H9 (cell line): ENCODE results near the gene ETV6. TPM values are rescaled to one million over a fixed set of nuclear protein-coding genes. Genes with fewer than 3 reads are reported as not detected.

Experiments used
- DNase-seq: peaks from one replicate; pipeline ENCODE4 v3.0.0-alpha.2; 2017
- H2AFZ ChIP-seq: one replicate; pipeline ENCODE4 v1.6.1; 2013; ENCODE audit warnings: mild to moderate bottlenecking, low read length, control low read depth, moderate library complexity
- H2AK5ac ChIP-seq: 2 replicates; pipeline ENCODE4 v1.6.1; 2013; ENCODE audit warnings: low read length, control low read depth, mixed read lengths; ENCODE audit not compliant: insufficient read length
- H2BK120ac ChIP-seq: one replicate; pipeline ENCODE4 v1.6.1; 2013; ENCODE audit warnings: low read depth, mild to moderate bottlenecking, low read length, control low read depth, inconsistent platforms; ENCODE audit not compliant: poor library complexity, severe bottlenecking
- H2BK12ac ChIP-seq: 2 replicates; pipeline ENCODE4 v1.6.1; 2013; ENCODE audit warnings: low read length, control low read depth, mixed read lengths, low read depth; ENCODE audit not compliant: insufficient read length
- H2BK15ac ChIP-seq: 2 replicates; pipeline ENCODE4 v1.6.1; 2013; ENCODE audit warnings: low read depth, low read length, control low read depth
- H2BK20ac ChIP-seq: one replicate; pipeline ENCODE4 v1.6.1; 2013; ENCODE audit warnings: low read depth, mild to moderate bottlenecking, low read length, control low read depth, inconsistent platforms; ENCODE audit not compliant: poor library complexity, severe bottlenecking
- H2BK5ac ChIP-seq: 2 replicates; pipeline ENCODE4 v1.6.1; 2013; ENCODE audit warnings: low read length, control low read depth, mixed read lengths; ENCODE audit not compliant: insufficient read length
- H3K14ac ChIP-seq: 2 replicates; pipeline ENCODE4 v1.6.1; 2013; ENCODE audit warnings: low read length, control low read depth; ENCODE audit not compliant: insufficient read depth
- H3K18ac ChIP-seq: 2 replicates; pipeline ENCODE4 v1.6.1; 2013; ENCODE audit warnings: low read depth, mild to moderate bottlenecking, mixed read lengths, low read length, control low read depth; ENCODE audit not compliant: insufficient read length
- H3K23ac ChIP-seq: 2 replicates; pipeline ENCODE4 v1.6.1; 2013; ENCODE audit warnings: low read length, control low read depth, mixed read lengths, low read depth; ENCODE audit not compliant: insufficient read length
- H3K23me2 ChIP-seq: 2 replicates; pipeline ENCODE4 v1.6.1; 2013; ENCODE audit warnings: low read depth, mild to moderate bottlenecking, mixed read lengths, low read length, control low read depth; ENCODE audit not compliant: insufficient read length, poor library complexity, severe bottlenecking
- H3K27ac ChIP-seq: 2 replicates; pipeline ENCODE4 v1.5.1; 2013; ENCODE audit warnings: low read length, control low read depth, mixed read lengths, low read depth; ENCODE audit not compliant: insufficient read length
- H3K27me3 ChIP-seq: 2 replicates; pipeline ENCODE4 v1.6.1; 2013; ENCODE audit warnings: low read length, control low read depth, inconsistent platforms; ENCODE audit not compliant: insufficient read depth
- H3K4ac ChIP-seq: 2 replicates; pipeline ENCODE4 v1.6.1; 2013; ENCODE audit warnings: low read depth, mild to moderate bottlenecking, control low read depth, inconsistent platforms, low read length, moderate library complexity
- H3K4me1 ChIP-seq: 2 replicates; pipeline ENCODE4 v1.6.1; 2013; ENCODE audit warnings: low read length, control low read depth, inconsistent platforms; ENCODE audit not compliant: insufficient read depth
- H3K4me2 ChIP-seq: 2 replicates; pipeline ENCODE4 v1.6.1; 2013; ENCODE audit warnings: low read length, control low read depth, mixed read lengths; ENCODE audit not compliant: insufficient read length, insufficient read depth
- H3K56ac ChIP-seq: 2 replicates; pipeline ENCODE4 v1.6.1; 2013; ENCODE audit warnings: low read depth, mild to moderate bottlenecking, mixed read lengths, low read length, control low read depth; ENCODE audit not compliant: insufficient read length
- H3K79me1 ChIP-seq: 2 replicates; pipeline ENCODE4 v1.6.1; 2013; ENCODE audit warnings: low read depth, mild to moderate bottlenecking, moderate library complexity, low read length, control low read depth, inconsistent platforms; ENCODE audit not compliant: insufficient read depth, poor library complexity, severe bottlenecking
- H3K79me2 ChIP-seq: 2 replicates; pipeline ENCODE4 v1.6.1; 2013; ENCODE audit warnings: low read length, control low read depth, inconsistent platforms; ENCODE audit not compliant: insufficient read depth
- H3K9ac ChIP-seq: 2 replicates; pipeline ENCODE4 v1.6.1; 2013; ENCODE audit warnings: low read length, control low read depth, mixed read lengths; ENCODE audit not compliant: insufficient read length; ENCODE audit errors: extremely low read depth
- H3K9me3 ChIP-seq: one replicate; pipeline ENCODE4 v1.6.1; 2013; ENCODE audit warnings: low read depth, low read length, inconsistent platforms; ENCODE audit not compliant: control insufficient read depth
- H3T11ph ChIP-seq: one replicate; pipeline ENCODE4 v1.6.1; 2013; ENCODE audit warnings: mild to moderate bottlenecking, low read length, control low read depth, inconsistent platforms
- H4K20me1 ChIP-seq: one replicate; pipeline ENCODE4 v1.6.1; 2013; ENCODE audit not compliant: control insufficient read depth, insufficient read length, insufficient read depth
- H4K5ac ChIP-seq: 2 replicates; pipeline ENCODE4 v1.6.1; 2013; ENCODE audit warnings: low read depth, mild to moderate bottlenecking, mixed read lengths, low read length, control low read depth; ENCODE audit not compliant: insufficient read length
- H4K8ac ChIP-seq: replicated peaks from 2 replicates; pipeline ENCODE4 v1.6.1; 2013; ENCODE audit warnings: low read length, control low read depth, mixed read lengths, low read depth; ENCODE audit not compliant: insufficient read length
- H4K91ac ChIP-seq: 2 replicates; pipeline ENCODE4 v1.6.1; 2013; ENCODE audit warnings: low read depth, mild to moderate bottlenecking, moderate library complexity, mixed read lengths, low read length, control low read depth; ENCODE audit not compliant: insufficient read length
- H3K27ac Mint-ChIP-seq, 3 experiments: 2 replicates in 2 of 3; 3 replicates in 1 of 3; pipeline ENCODE4 v1.8.0; 2020 to 2021; ENCODE audit warnings: mixed read lengths in 3 of 3, mild to moderate bottlenecking in 1 of 3, moderate library complexity in 1 of 3
- H3K27me3 Mint-ChIP-seq: 2 replicates; pipeline ENCODE4 v1.8.0; 2021; ENCODE audit warnings: low read depth, mild to moderate bottlenecking, moderate library complexity, mixed read lengths
- H3K36me3 Mint-ChIP-seq, 3 experiments: 2 replicates in 2 of 3; 3 replicates in 1 of 3; pipeline ENCODE4 v1.8.0; 2020 to 2021; ENCODE audit warnings: low read depth in 3 of 3, mixed read lengths in 3 of 3; ENCODE audit not compliant: insufficient read depth in 1 of 3
- H3K4me1 Mint-ChIP-seq, 2 experiments: 2 replicates each; pipeline ENCODE4 v1.8.0; 2020; ENCODE audit warnings: mixed read lengths in 2 of 2
- H3K4me3 Mint-ChIP-seq, 2 experiments: 2 replicates in 1 of 2; 3 replicates in 1 of 2; pipeline ENCODE4 v1.8.0; 2020 to 2021; ENCODE audit warnings: mild to moderate bottlenecking in 2 of 2, mixed read lengths in 2 of 2, moderate library complexity in 1 of 2
- H3K9me3 Mint-ChIP-seq, 2 experiments: 2 replicates in 1 of 2; 3 replicates in 1 of 2; pipeline ENCODE4 v1.8.0; 2020; ENCODE audit warnings: mild to moderate bottlenecking in 2 of 2, mixed read lengths in 2 of 2, moderate library complexity in 1 of 2
- WGBS: extraction: QIAGEN DNeasy Blood & Tissue Kit; methylation state at CpG from one replicate; pipeline ENCODE4 v1.1.7; 2013; ENCODE audit warnings: missing lambda C conversion rate, low lambda C conversion rate, mixed read lengths; ENCODE audit not compliant: insufficient read length; ENCODE audit errors: extremely low coverage; 5-methylcytosine and 5-hydroxymethylcytosine counted together
- total RNA-seq: library from RNA; stranded (reverse); gene quantifications from 2 replicates; pipeline ENCODE4 v1.2.1, GENCODE V29; 2021
- TF ChIP-seq, protein P1 (sequence below): fragments of 200-600 bp; sonication (generic); conservative IDR thresholded peaks from 3 replicates; pipeline ENCODE4 v1.8.0; 2021; ENCODE audit warnings: antibody characterized with exemption, mild to moderate bottlenecking

The ETV6 gene
- total RNA-seq, 1 experiment from 2014 or later, result 28.7 TPM

DNA sequence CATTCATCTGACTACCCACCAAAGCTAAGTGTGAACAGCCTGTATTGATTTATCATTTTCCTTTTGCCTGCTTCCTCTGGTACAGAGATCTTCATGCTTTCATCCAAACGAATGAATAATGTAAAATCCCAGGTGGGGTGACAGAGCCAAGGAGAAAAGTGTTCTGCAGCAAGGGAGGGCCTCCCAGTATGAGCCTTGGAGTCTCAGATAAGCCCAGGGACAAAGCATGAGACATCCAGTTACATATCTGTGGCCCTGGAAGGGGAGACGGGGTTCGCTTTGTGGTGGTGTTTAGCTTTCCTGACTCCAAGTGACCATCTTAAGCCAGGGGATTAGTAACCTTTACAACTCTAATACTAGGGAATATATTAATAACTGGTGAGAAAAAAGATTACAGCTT lies 177.1 kb downstream of the ETV6 start:
- no CpG with 5 or more reads among the region's 3 CpGs for WGBS
- TF ChIP-seq, protein P1, sequence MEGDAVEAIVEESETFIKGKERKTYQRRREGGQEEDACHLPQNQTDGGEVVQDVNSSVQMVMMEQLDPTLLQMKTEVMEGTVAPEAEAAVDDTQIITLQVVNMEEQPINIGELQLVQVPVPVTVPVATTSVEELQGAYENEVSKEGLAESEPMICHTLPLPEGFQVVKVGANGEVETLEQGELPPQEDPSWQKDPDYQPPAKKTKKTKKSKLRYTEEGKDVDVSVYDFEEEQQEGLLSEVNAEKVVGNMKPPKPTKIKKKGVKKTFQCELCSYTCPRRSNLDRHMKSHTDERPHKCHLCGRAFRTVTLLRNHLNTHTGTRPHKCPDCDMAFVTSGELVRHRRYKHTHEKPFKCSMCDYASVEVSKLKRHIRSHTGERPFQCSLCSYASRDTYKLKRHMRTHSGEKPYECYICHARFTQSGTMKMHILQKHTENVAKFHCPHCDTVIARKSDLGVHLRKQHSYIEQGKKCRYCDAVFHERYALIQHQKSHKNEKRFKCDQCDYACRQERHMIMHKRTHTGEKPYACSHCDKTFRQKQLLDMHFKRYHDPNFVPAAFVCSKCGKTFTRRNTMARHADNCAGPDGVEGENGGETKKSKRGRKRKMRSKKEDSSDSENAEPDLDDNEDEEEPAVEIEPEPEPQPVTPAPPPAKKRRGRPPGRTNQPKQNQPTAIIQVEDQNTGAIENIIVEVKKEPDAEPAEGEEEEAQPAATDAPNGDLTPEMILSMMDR, result no peak
- Histone ChIP-seq H3K56ac (no peak overlapping the region), H4K91ac (no peak overlapping the region), H3K4me2 (no peak overlapping the region), H4K5ac (no peak overlapping the region), H2AFZ (no peak overlapping the region), H2BK5ac (no peak overlapping the region), H3K23ac (no peak overlapping the region), H4K20me1 (no peaks in the 10 kb centered on the region), H3K4me1 (peaks cover 21% of the 10 kb centered on the region), H2BK20ac (no peak overlapping the region), H3K79me1 (no peaks in the 10 kb centered on the region), H3K27ac (no peak overlapping the region), H3K9ac (no peak overlapping the region), H3K18ac (no peak overlapping the region), H2BK12ac (no peak overlapping the region), H3K79me2 (no peaks in the 10 kb centered on the region), H3K14ac (no peak overlapping the region), H2BK15ac (no peak overlapping the region), H3K23me2 (no peaks in the 10 kb centered on the region), H2AK5ac (no peak overlapping the region), H3K27me3 (no peaks in the 10 kb centered on the region), H3K4ac (no peak overlapping the region), H4K8ac (no peak overlapping the region), H3T11ph (no peak overlapping the region), H2BK120ac (no peak overlapping the region), H3K9me3 (no peaks in the 10 kb centered on the region)
- Mint-ChIP-seq H3K4me3 (peak overlapping the region in 1 of 2 experiments; percentile 47; a peak in 1 of 5 replicates), H3K4me1 (peaks cover 29 to 42% of the 10 kb centered on the region in 2 experiments), H3K9me3 (no peaks in the 10 kb centered on the region), H3K27ac (peak overlapping the region; percentile 12 to 67 (median 37); a peak in 5 of 7 replicates), H3K36me3 (peaks cover 0 to 3% (median 0%) of the 10 kb centered on the region in 3 experiments; a peak in 1 of 7 replicates), H3K27me3 (no peaks in the 10 kb centered on the region)
- DNase-seq, result no peak
